K562 (cell line): ENCODE results near the gene CTRL. TPM values are rescaled to one million over a fixed set of nuclear protein-coding genes. Genes with fewer than 3 reads are reported as not detected.

ENCODE experiments used
- ARID2 ChIP-seq: fragments of 450-650 bp; IDR thresholded peaks from 2 replicates; pipeline ENCODE4 v1.6.1; 2017; ENCODE audit warnings: antibody characterized with exemption, mild to moderate bottlenecking
- BRF2 ChIP-seq: IDR thresholded peaks from 3 replicates; pipeline ENCODE4 v1.6.1; 2011; ENCODE audit warnings: borderline replicate concordance, mild to moderate bottlenecking; ENCODE audit not compliant: insufficient read length, insufficient read depth
- DACH1 ChIP-seq: fragments of 450-650 bp; IDR thresholded peaks from 2 replicates; pipeline ENCODE4 v1.6.1; 2018; ENCODE audit not compliant: partially characterized antibody
- ESRRA ChIP-seq: fragments of 450-650 bp; IDR thresholded peaks from 2 replicates; pipeline ENCODE4 v1.6.1; 2014; ENCODE audit warnings: low read depth, mild to moderate bottlenecking, moderate library complexity, borderline replicate concordance
- FOXA1 ChIP-seq: fragments of 450-650 bp; IDR thresholded peaks from 2 replicates; pipeline ENCODE4 v1.6.1; 2016; ENCODE audit warnings: mild to moderate bottlenecking, borderline replicate concordance
- HNRNPK ChIP-seq: fragments of 200-400 bp; formaldehyde crosslinking; IDR thresholded peaks from one replicate; pipeline ENCODE4 v1.6.1; 2018; ENCODE audit warnings: mild to moderate bottlenecking, low read depth, low read length; ENCODE audit not compliant: poor library complexity, severe bottlenecking
- KAT2B ChIP-seq: IDR thresholded peaks from one replicate; pipeline ENCODE4 v1.6.1; 2012; ENCODE audit warnings: low read depth, mild to moderate bottlenecking, control low read depth, inconsistent platforms, low read length, moderate library complexity
- MGA ChIP-seq: fragments of 450-650 bp; IDR thresholded peaks from 2 replicates; pipeline ENCODE4 v1.6.1; 2016; ENCODE audit warnings: mild to moderate bottlenecking, moderate library complexity
- POLR2AphosphoS5 ChIP-seq: IDR thresholded peaks from 2 replicates; pipeline ENCODE4 v1.6.1; 2011; ENCODE audit warnings: mild to moderate bottlenecking, low read depth, low read length, moderate library complexity; ENCODE audit not compliant: control insufficient read depth, insufficient read depth
- PTTG1 ChIP-seq: fragments of 450-650 bp; IDR thresholded peaks from 2 replicates; pipeline ENCODE4 v1.6.1; 2016; ENCODE audit warnings: low read depth, mild to moderate bottlenecking, missing genetic modification characterization, missing compliant biosample characterization
- RAD51 ChIP-seq: fragments of 450-650 bp; IDR thresholded peaks from 2 replicates; pipeline ENCODE4 v1.7.1; 2016; ENCODE audit warnings: low read depth, mild to moderate bottlenecking, borderline replicate concordance
- RFX7 ChIP-seq: fragments of 250-450 bp; sonication (Bioruptor Pico); IDR thresholded peaks from 2 replicates; pipeline ENCODE4 v1.5.1; 2021; ENCODE audit warnings: mild to moderate bottlenecking
- SMAD4 ChIP-seq: fragments of 250-450 bp; sonication (Bioruptor Pico); conservative IDR thresholded peaks from 2 replicates; pipeline ENCODE4 v1.8.0; 2021; ENCODE audit warnings: inconsistent platforms, mild to moderate bottlenecking, moderate library complexity
- polyA plus RNA-seq, 8 experiments: library from polyadenylated mRNA; depleted of rRNA in 4 of 8; stranded (reverse) in 5 of 8; unstranded in 3 of 8; fragments of >200 nt; fragmentation: Nextera tagmentation in 2 of 8; fragmentation: Illumina TruSeq in 1 of 8; extraction: Ambion mirVana in 2 of 8; extraction: Trizol in 1 of 8; gene quantifications; 2 replicates each; pipeline versions ENCODE4 v1.2.1 to v1.2.3, GENCODE V29; 2011 to 2014; ENCODE audit warnings: inconsistent platforms in 1 of 8, missing spikeins in 1 of 8
- total RNA-seq, 7 experiments: library from RNA; depleted of rRNA in 6 of 7; stranded (reverse); fragments of >200 nt in 6 of 7; fragmentation: Illumina TruSeq in 2 of 7; extraction: Trizol in 2 of 7; gene quantifications; 2 replicates each; pipeline versions ENCODE4 v1.2.1 to v1.2.3, GENCODE V29; 2011 to 2021; ENCODE audit warnings: low replicate concordance in 1 of 7

The CTRL gene
- total and polyA plus RNA-seq, 9 of the 15 experiments (the other 6 are each of a cell fraction or from before 2014, with no cell fraction given): 1.4 to 5.6 (median 2.5) TPM

GRCh38 chr16:67968400-67969253 lies 37.0 kb upstream of the CTRL start, which contains the start of gene SLC12A4 (continued):
- TF ChIP-seq BRF2: no peak
- no peak for TF ChIP-seq PTTG1 (tag)
- no peak for TF ChIP-seq KAT2B
- TF ChIP-seq ARID2: no peak
- peak; percentile 71; the same call in 1 of the 2 replicates for TF ChIP-seq ESRRA
- no peak for TF ChIP-seq RAD51
- peak; percentile 70; the same call in 1 of the 2 replicates for TF ChIP-seq SMAD4 (CRISPR knock-in tag)
- peak; percentile 78 for TF ChIP-seq DACH1
- TF ChIP-seq HNRNPK: no peak
- TF ChIP-seq RFX7 (CRISPR knock-in tag): no peak
- TF ChIP-seq POLR2AphosphoS5: peak; percentile 63; the same call in 1 of the 2 replicates
- no peak for TF ChIP-seq FOXA1
- no peak for TF ChIP-seq MGA
